Head of caudate nucleus (tissue), 42 donors: ENCODE results near the gene HIVEP3.

ENCODE experiments used
- DNase-seq, 42 donors: peaks; one replicate each; pipeline versions ENCODE4 v3.0.0 to v3.0.0-alpha.2; 2020 to 2021; ENCODE audit warnings: mixed read lengths in 7 of 42
- intact Hi-C: fragments of 100-400 bp; cut with DNase I; formaldehyde crosslinking; loops from one replicate; pipeline ENCODE4 v1.15.0; 2022

The HIVEP3 gene

GRCh38 chr1:41465741-41466140 is 453.0 kb downstream of the HIVEP3 start:
- no peak for DNase-seq
- intact Hi-C loops = no loop called here

- intact Hi-C loops = no loop called here
- DNase-seq = no peak
Measured at GRCh38 chr1:41464885-41465284, 453.8 kb downstream of the HIVEP3 start.

- intact Hi-C loops = no loop called here
- no peak for DNase-seq
Measured at GRCh38 chr1:41463516-41463915, 455.2 kb downstream of the HIVEP3 start.

GRCh38 chr1:41462680-41463004 is 456.1 kb downstream of the HIVEP3 start:
- DNase-seq = no peak
- intact Hi-C loops = no loop called here

GRCh38 chr1:41461790-41462679 is 456.7 kb downstream of the HIVEP3 start:
- intact Hi-C loops = no loop called here
- DNase-seq = no peak

- intact Hi-C loops = no loop called here
- DNase-seq = no peak
Measured at GRCh38 chr1:41456847-41457540, 461.7 kb downstream of the HIVEP3 start.
